ENCODE measurements around the gene HYCC1.

Gene HYCC1

DNA sequence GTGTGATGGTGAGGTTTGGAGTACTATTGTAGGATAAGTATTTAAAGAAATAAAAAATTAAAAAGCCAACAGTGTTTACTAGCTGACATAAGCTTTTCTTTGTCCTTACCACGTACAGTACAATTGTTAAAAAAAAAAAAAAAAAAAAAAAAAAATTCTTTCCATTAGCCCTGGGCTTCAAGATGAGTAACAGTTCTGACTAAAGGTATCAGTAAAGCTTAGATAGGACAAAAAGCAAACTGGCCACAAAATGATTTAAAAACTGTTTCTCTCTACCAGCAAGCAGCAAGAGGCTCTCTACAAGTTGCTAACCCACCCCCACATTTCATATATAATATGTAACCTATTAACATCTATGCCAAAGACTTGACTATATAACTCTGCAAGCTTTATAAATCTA lies 17.5 kb downstream of the HYCC1 start:
- H3K36me3 ChIP-seq (ENCODE audit: control insufficient read depth, insufficient read depth, low read length): no peaks in the 10 kb centered on the region
- H3K27ac ChIP-seq: no peak overlapping the region
- TF ChIP-seq, protein P1, sequence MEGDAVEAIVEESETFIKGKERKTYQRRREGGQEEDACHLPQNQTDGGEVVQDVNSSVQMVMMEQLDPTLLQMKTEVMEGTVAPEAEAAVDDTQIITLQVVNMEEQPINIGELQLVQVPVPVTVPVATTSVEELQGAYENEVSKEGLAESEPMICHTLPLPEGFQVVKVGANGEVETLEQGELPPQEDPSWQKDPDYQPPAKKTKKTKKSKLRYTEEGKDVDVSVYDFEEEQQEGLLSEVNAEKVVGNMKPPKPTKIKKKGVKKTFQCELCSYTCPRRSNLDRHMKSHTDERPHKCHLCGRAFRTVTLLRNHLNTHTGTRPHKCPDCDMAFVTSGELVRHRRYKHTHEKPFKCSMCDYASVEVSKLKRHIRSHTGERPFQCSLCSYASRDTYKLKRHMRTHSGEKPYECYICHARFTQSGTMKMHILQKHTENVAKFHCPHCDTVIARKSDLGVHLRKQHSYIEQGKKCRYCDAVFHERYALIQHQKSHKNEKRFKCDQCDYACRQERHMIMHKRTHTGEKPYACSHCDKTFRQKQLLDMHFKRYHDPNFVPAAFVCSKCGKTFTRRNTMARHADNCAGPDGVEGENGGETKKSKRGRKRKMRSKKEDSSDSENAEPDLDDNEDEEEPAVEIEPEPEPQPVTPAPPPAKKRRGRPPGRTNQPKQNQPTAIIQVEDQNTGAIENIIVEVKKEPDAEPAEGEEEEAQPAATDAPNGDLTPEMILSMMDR (IDR thresholded peaks at IDR 0.05): no peak

GRCh38 chr7:22995011-22995410 lies 18.9 kb downstream of the HYCC1 start:
- no peaks in the 10 kb centered on the region for H3K9me3 ChIP-seq (ENCODE audit: control insufficient read depth, low read length)
- TF ChIP-seq, protein P1 (IDR thresholded peaks at IDR 0.05): no peak
- H2AFZ ChIP-seq: no peak overlapping the region
- H3K4me2 ChIP-seq (ENCODE audit: low read length): no peak overlapping the region
- H3K79me2 ChIP-seq: peaks cover 2% of the 10 kb centered on the region
- no peaks in the 10 kb centered on the region for H3K4me1 ChIP-seq
- no peak overlapping the region for H3K27ac ChIP-seq
- no peak overlapping the region for H3K4me3 ChIP-seq (ENCODE audit: low read depth, low read length)
- no peaks in the 10 kb centered on the region for H3K36me3 ChIP-seq (ENCODE audit: control insufficient read depth, insufficient read depth, low read length)
- H3K9ac ChIP-seq: no peak overlapping the region
- H3K27me3 ChIP-seq (ENCODE audit: control insufficient read depth, insufficient read depth, low read length): no peaks in the 10 kb centered on the region

More for the DNA sequence above, 17.5 kb downstream of the HYCC1 start:
- Histone ChIP-seq H3K4me2 (ENCODE audit: low read length) (no peak overlapping the region), H3K9me3 (ENCODE audit: control insufficient read depth, low read length) (no peaks in the 10 kb centered on the region), H3K79me2 (peaks cover 2% of the 10 kb centered on the region), H3K27me3 (ENCODE audit: control insufficient read depth, insufficient read depth, low read length) (no peaks in the 10 kb centered on the region), H2AFZ (no peak overlapping the region), H3K9ac (no peak overlapping the region), H3K4me1 (no peaks in the 10 kb centered on the region), H3K4me3 (ENCODE audit: low read depth, low read length) (no peak overlapping the region)

GRCh38 chr7:22992874-22993840 lies 20.8 kb downstream of the HYCC1 start:
- no peak overlapping the region for H3K27ac ChIP-seq
- peaks cover 2% of the 10 kb centered on the region for H3K79me2 ChIP-seq
- no peak overlapping the region for H3K4me3 ChIP-seq (ENCODE audit: low read depth, low read length)
- no peaks in the 10 kb centered on the region for H3K9me3 ChIP-seq (ENCODE audit: control insufficient read depth, low read length)
- H3K36me3 ChIP-seq (ENCODE audit: control insufficient read depth, insufficient read depth, low read length): no peaks in the 10 kb centered on the region
- H3K9ac ChIP-seq: no peak overlapping the region
- no peaks in the 10 kb centered on the region for H3K27me3 ChIP-seq (ENCODE audit: control insufficient read depth, insufficient read depth, low read length)
- TF ChIP-seq, protein P1 (IDR thresholded peaks at IDR 0.05): no peak
- no peak overlapping the region for H2AFZ ChIP-seq
- H3K4me1 ChIP-seq: no peaks in the 10 kb centered on the region
- no peak overlapping the region for H3K4me2 ChIP-seq (ENCODE audit: low read length)

DNA sequence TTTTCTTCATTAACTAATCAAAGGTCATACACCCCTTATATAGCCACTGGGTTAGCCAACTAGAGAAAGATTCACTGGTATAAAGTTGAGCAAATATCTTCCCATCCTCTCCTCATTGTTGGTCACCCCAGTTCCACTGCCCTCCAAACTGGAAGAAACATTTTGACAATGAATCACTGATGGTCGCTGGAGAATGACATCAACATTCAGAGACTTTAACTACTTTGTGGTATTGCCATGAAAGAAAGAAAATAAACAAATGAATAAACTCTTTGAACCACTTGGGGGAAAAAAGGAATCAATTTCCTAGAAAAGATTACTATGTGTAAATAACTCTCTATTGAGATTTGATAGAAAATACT lies 23.4 kb downstream of the HYCC1 start:
- Histone ChIP-seq H3K4me1 (no peaks in the 10 kb centered on the region), H3K27me3 (ENCODE audit: control insufficient read depth, insufficient read depth, low read length) (no peaks in the 10 kb centered on the region), H3K4me2 (ENCODE audit: low read length) (no peak overlapping the region), H3K9me3 (ENCODE audit: control insufficient read depth, low read length) (no peaks in the 10 kb centered on the region), H2AFZ (no peak overlapping the region), H3K27ac (no peak overlapping the region), H3K36me3 (ENCODE audit: control insufficient read depth, insufficient read depth, low read length) (no peaks in the 10 kb centered on the region), H3K4me3 (ENCODE audit: low read depth, low read length) (no peak overlapping the region), H3K9ac (no peak overlapping the region), H3K79me2 (no peaks in the 10 kb centered on the region)
- TF ChIP-seq, protein P1 (IDR thresholded peaks at IDR 0.05): no peak
